Trophoblast cell (in vitro differentiated cells and primary cell): Measurements from ENCODE around the gene TMEM231.

Source experiments
- DNase-seq, 2 donors: peaks; one replicate each; pipeline ENCODE4 v3.0.0-alpha.2; 2016
- H2AFZ ChIP-seq: 2 replicates; pipeline ENCODE4 v1.6.1; 2013; ENCODE audit warnings: low read length, moderate library complexity, mild to moderate bottlenecking; ENCODE audit not compliant: insufficient read depth, poor library complexity
- H2AK5ac ChIP-seq: 2 replicates; pipeline ENCODE4 v1.6.1; 2013; ENCODE audit warnings: mild to moderate bottlenecking, low read length
- H2BK120ac ChIP-seq: 2 replicates; pipeline ENCODE4 v1.6.1; 2013; ENCODE audit warnings: low read length, mild to moderate bottlenecking, moderate library complexity; ENCODE audit not compliant: insufficient read depth, poor library complexity
- H2BK12ac ChIP-seq: 2 replicates; pipeline ENCODE4 v1.6.1; 2013; ENCODE audit warnings: mild to moderate bottlenecking, low read length, moderate library complexity
- H2BK5ac ChIP-seq: 2 replicates; pipeline ENCODE4 v1.6.1; 2013; ENCODE audit warnings: low read length, low read depth, moderate library complexity, mild to moderate bottlenecking; ENCODE audit not compliant: poor library complexity
- H3K14ac ChIP-seq: 2 replicates; pipeline ENCODE4 v1.6.1; 2013; ENCODE audit warnings: mild to moderate bottlenecking, low read length
- H3K18ac ChIP-seq: 2 replicates; pipeline ENCODE4 v1.6.1; 2013; ENCODE audit warnings: mild to moderate bottlenecking, low read length
- H3K23ac ChIP-seq: 2 replicates; pipeline ENCODE4 v1.6.1; 2013; ENCODE audit warnings: low read length
- H3K27ac ChIP-seq: 2 replicates; pipeline ENCODE4 v1.5.1; 2013; ENCODE audit warnings: low read depth, mild to moderate bottlenecking, inconsistent platforms, low read length, moderate library complexity
- H3K27me3 ChIP-seq: 2 replicates; pipeline ENCODE4 v1.6.1; 2013; ENCODE audit warnings: inconsistent platforms, mild to moderate bottlenecking, low read length, moderate library complexity; ENCODE audit not compliant: insufficient read depth
- H3K36me3 ChIP-seq, 2 experiments: 1 replicate in 1 of 2; 2 replicates in 1 of 2; pipeline ENCODE4 v1.6.1; 2013; ENCODE audit warnings: low read length in 2 of 2, mild to moderate bottlenecking in 2 of 2, moderate library complexity in 1 of 2; ENCODE audit not compliant: insufficient read depth in 2 of 2, control insufficient read depth in 1 of 2
- H3K4ac ChIP-seq: 2 replicates; pipeline ENCODE4 v1.6.1; 2013; ENCODE audit warnings: low read depth, mild to moderate bottlenecking, low read length, moderate library complexity
- H3K4me1 ChIP-seq, 2 experiments: 1 replicate in 1 of 2; 2 replicates in 1 of 2; pipeline ENCODE4 v1.6.1; 2013; ENCODE audit warnings: low read length in 2 of 2, mild to moderate bottlenecking in 2 of 2, moderate library complexity in 1 of 2; ENCODE audit not compliant: insufficient read depth in 2 of 2, control insufficient read depth in 1 of 2
- H3K4me2 ChIP-seq: 2 replicates; pipeline ENCODE4 v1.6.1; 2013; ENCODE audit warnings: inconsistent platforms, mild to moderate bottlenecking, low read length, moderate library complexity
- H3K4me3 ChIP-seq: 2 replicates; pipeline ENCODE4 v1.5.1; 2013; ENCODE audit warnings: mild to moderate bottlenecking, low read depth, low read length, inconsistent platforms
- H3K79me1 ChIP-seq: one replicate; pipeline ENCODE4 v1.6.1; 2013; ENCODE audit warnings: low read length
- H3K79me2 ChIP-seq: 2 replicates; pipeline ENCODE4 v1.6.1; 2013; ENCODE audit warnings: low read length, mild to moderate bottlenecking; ENCODE audit not compliant: control insufficient read depth, insufficient read depth, poor library complexity
- H3K9ac ChIP-seq: 2 replicates; pipeline ENCODE4 v1.6.1; 2013; ENCODE audit warnings: mild to moderate bottlenecking, low read length
- H3K9me3 ChIP-seq: 2 replicates; pipeline ENCODE4 v1.6.1; 2013; ENCODE audit warnings: low read depth, mild to moderate bottlenecking, control low read depth, inconsistent platforms, low read length; ENCODE audit not compliant: insufficient read depth
- H4K12ac ChIP-seq: 2 replicates; pipeline ENCODE4 v1.6.1; 2013; ENCODE audit warnings: low read depth, mild to moderate bottlenecking, low read length, moderate library complexity
- H4K8ac ChIP-seq: 2 replicates; pipeline ENCODE4 v1.6.1; 2013; ENCODE audit warnings: low read depth, mild to moderate bottlenecking, low read length, moderate library complexity
- H4K91ac ChIP-seq: one replicate; pipeline ENCODE4 v1.6.1; 2013; ENCODE audit warnings: low read depth, mild to moderate bottlenecking, low read length, moderate library complexity
- WGBS: extraction: QIAGEN DNeasy Blood & Tissue Kit; methylation state at CpG from one replicate; pipeline ENCODE4 v1.1.7; 2013; ENCODE audit warnings: missing lambda C conversion rate; ENCODE audit not compliant: insufficient read length, insufficient coverage; ENCODE audit errors: extremely low coverage; 5-methylcytosine and 5-hydroxymethylcytosine counted together

Gene TMEM231

GRCh38 chr16:75572864-75573542 is 17.0 kb upstream of the TMEM231 start:
- no peak overlapping the region for H2AK5ac ChIP-seq
- H3K36me3 ChIP-seq, result peaks cover 41 to 75% of the 10 kb centered on the region in 2 experiments
- no CpG with 5 or more reads among the region's 3 CpGs for WGBS
- DNase-seq, result no peak
- no peak overlapping the region for H3K23ac ChIP-seq
- no peak overlapping the region for H3K18ac ChIP-seq
- H2BK5ac ChIP-seq, result no peak overlapping the region
- H3K4me1 ChIP-seq, result no peaks in the 10 kb centered on the region
- no peak overlapping the region for H4K91ac ChIP-seq
- no peaks in the 10 kb centered on the region for H3K79me2 ChIP-seq
- no peak overlapping the region for H4K8ac ChIP-seq
- no peaks in the 10 kb centered on the region for H3K9me3 ChIP-seq
- H2AFZ ChIP-seq, result no peak overlapping the region
- no peak overlapping the region for H3K4me3 ChIP-seq
- peak overlapping the region; percentile 8 for H3K9ac ChIP-seq
- H3K4me2 ChIP-seq, result no peak overlapping the region
- no peaks in the 10 kb centered on the region for H3K79me1 ChIP-seq
- no peak overlapping the region for H3K27ac ChIP-seq
- H3K14ac ChIP-seq, result no peak overlapping the region
- H2BK12ac ChIP-seq, result no peak overlapping the region
- H3K4ac ChIP-seq, result no peak overlapping the region
- H2BK120ac ChIP-seq, result no peak overlapping the region
- no peak overlapping the region for H4K12ac ChIP-seq
- no peaks in the 10 kb centered on the region for H3K27me3 ChIP-seq

- H4K12ac ChIP-seq, result no peak overlapping the region
- H2BK5ac ChIP-seq, result no peak overlapping the region
- H4K91ac ChIP-seq, result no peak overlapping the region
- peaks cover 39 to 63% of the 10 kb centered on the region in 2 experiments for H3K36me3 ChIP-seq
- H3K4me3 ChIP-seq, result no peak overlapping the region
- no peak overlapping the region for H3K4ac ChIP-seq
- no CpG with 5 or more reads among the region's 5 CpGs for WGBS
- H3K18ac ChIP-seq, result no peak overlapping the region
- H3K23ac ChIP-seq, result no peak overlapping the region
- H3K79me1 ChIP-seq, result peaks cover 7% of the 10 kb centered on the region
- no peak overlapping the region for H3K27ac ChIP-seq
- H2AFZ ChIP-seq, result no peak overlapping the region
- H2BK12ac ChIP-seq, result no peak overlapping the region
- no peak overlapping the region for H3K9ac ChIP-seq
- H3K9me3 ChIP-seq, result no peaks in the 10 kb centered on the region
- no peak overlapping the region for H3K4me2 ChIP-seq
- DNase-seq, result no peak
- H3K27me3 ChIP-seq, result no peaks in the 10 kb centered on the region
- H3K79me2 ChIP-seq, result peaks cover 8% of the 10 kb centered on the region
- no peak overlapping the region for H3K14ac ChIP-seq
- H3K4me1 ChIP-seq, result peaks cover 6 to 9% of the 10 kb centered on the region in 2 experiments
- H2BK120ac ChIP-seq, result no peak overlapping the region
- no peak overlapping the region for H4K8ac ChIP-seq
- no peak overlapping the region for H2AK5ac ChIP-seq
Measured at GRCh38 chr16:75570396-75571065, 14.5 kb upstream of the TMEM231 start.

GRCh38 chr16:75567911-75568310 is 11.9 kb upstream of the TMEM231 start:
- Histone ChIP-seq H2BK120ac (no peak overlapping the region), H3K23ac (no peak overlapping the region), H2AFZ (no peak overlapping the region), H3K79me1 (peaks cover 7% of the 10 kb centered on the region), H2BK5ac (no peak overlapping the region), H3K79me2 (peaks cover 8% of the 10 kb centered on the region), H3K27me3 (no peaks in the 10 kb centered on the region), H4K8ac (no peak overlapping the region), H4K12ac (no peak overlapping the region), H3K14ac (no peak overlapping the region), H3K4me2 (no peak overlapping the region), H3K36me3 (peaks cover 29 to 41% of the 10 kb centered on the region in 2 experiments), H3K9me3 (no peaks in the 10 kb centered on the region), H3K18ac (no peak overlapping the region), H3K4ac (no peak overlapping the region), H2AK5ac (no peak overlapping the region), H2BK12ac (no peak overlapping the region), H3K4me3 (no peak overlapping the region), H4K91ac (no peak overlapping the region), H3K27ac (no peak overlapping the region), H3K9ac (no peak overlapping the region), H3K4me1 (peaks cover 7 to 11% of the 10 kb centered on the region in 2 experiments)
- no CpG with 5 or more reads among the region's 4 CpGs for WGBS
- DNase-seq, result no peak

GRCh38 chr16:75566758-75567255 is 10.8 kb upstream of the TMEM231 start:
- peak overlapping the region; percentile 100 for H3K4me3 ChIP-seq
- H3K9me3 ChIP-seq, result no peaks in the 10 kb centered on the region
- H2BK12ac ChIP-seq, result no peak overlapping the region
- peak in 1 of 2 donors; percentile 12 for DNase-seq
- H3K4me2 ChIP-seq, result peak overlapping the region; percentile 84
- H3K9ac ChIP-seq, result peak overlapping the region; percentile 93
- H2BK5ac ChIP-seq, result no peak overlapping the region
- H3K4me1 ChIP-seq, result peaks cover 7 to 11% of the 10 kb centered on the region in 2 experiments
- H4K8ac ChIP-seq, result peak overlapping the region; percentile 85
- H2AK5ac ChIP-seq, result peak overlapping the region; percentile 42
- no peak overlapping the region for H3K23ac ChIP-seq
- peak overlapping the region; percentile 65 for H2BK120ac ChIP-seq
- peak overlapping the region; percentile 85 for H3K18ac ChIP-seq
- peak overlapping the region; percentile 93 for H3K4ac ChIP-seq
- peak overlapping the region; percentile 90 for H2AFZ ChIP-seq
- H3K79me2 ChIP-seq, result peaks cover 8% of the 10 kb centered on the region
- peak overlapping the region; percentile 86 for H4K91ac ChIP-seq
- peak overlapping the region; percentile 83 for H3K14ac ChIP-seq
- peaks cover 20 to 30% of the 10 kb centered on the region in 2 experiments for H3K36me3 ChIP-seq
- peak overlapping the region; percentile 54 for H4K12ac ChIP-seq
- peak overlapping the region; percentile 32 for H3K27ac ChIP-seq
- H3K79me1 ChIP-seq, result peaks cover 7% of the 10 kb centered on the region
- WGBS, result no CpG with 5 or more reads among the region's 32 CpGs
- no peaks in the 10 kb centered on the region for H3K27me3 ChIP-seq
